ENCODE data around the gene PLXNA2.

The PLXNA2 gene

DNA sequence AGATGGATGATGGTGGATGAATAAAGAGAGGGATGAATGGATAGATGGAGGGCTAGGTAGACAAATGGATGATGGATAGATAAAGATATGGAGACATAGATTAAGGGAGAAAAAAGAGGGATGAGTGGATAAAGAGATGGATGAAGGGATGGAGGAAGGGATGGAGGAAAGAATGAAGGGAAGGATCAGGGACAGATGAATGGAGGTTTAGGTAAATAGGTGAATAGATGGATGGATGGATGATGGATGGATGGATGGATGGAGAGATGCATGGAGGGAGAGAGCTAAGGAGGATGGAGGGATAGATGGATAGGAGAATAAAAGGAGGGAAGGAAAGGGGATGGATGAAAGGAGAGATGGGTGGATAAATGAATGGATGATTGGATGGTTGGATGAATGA lies 28.8 kb downstream of the PLXNA2 start:
- H3K36me3 Mint-ChIP-seq (ENCODE audit: low read depth), result no peaks in the 10 kb centered on the region
- peaks cover 14% of the 10 kb centered on the region for H3K27me3 Mint-ChIP-seq (ENCODE audit: low read depth)
- H3K4me3 Mint-ChIP-seq, result no peak overlapping the region
- H3K9me3 Mint-ChIP-seq, result no peaks in the 10 kb centered on the region
- no peak overlapping the region for H3K27ac Mint-ChIP-seq
- no peaks in the 10 kb centered on the region for H3K4me1 Mint-ChIP-seq (ENCODE audit: low read depth)

DNA sequence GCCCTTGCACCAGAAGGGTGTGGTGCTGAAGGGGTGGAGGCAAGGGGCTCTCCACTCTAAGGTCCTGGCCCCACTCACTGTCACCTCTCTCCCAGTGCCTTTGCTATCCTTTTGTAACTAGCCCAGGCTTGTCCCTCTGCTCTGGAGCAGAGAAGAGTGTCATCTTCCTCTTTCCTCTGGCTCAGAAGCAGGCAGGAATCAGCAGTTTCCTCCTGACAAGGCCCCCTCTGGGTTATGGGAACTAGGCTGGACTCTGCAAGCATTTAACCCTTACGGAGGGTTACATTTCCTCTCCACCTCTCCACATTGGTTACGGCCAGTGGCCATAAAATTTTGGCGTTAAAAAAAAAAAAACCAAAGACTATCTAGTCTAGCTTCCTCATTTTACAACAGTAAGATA lies 30.4 kb downstream of the PLXNA2 start:
- Mint-ChIP-seq H3K4me1 (ENCODE audit: low read depth) (no peaks in the 10 kb centered on the region), H3K9me3 (no peaks in the 10 kb centered on the region), H3K36me3 (ENCODE audit: low read depth) (no peaks in the 10 kb centered on the region), H3K27ac (no peak overlapping the region), H3K27me3 (ENCODE audit: low read depth) (peaks cover 8% of the 10 kb centered on the region), H3K4me3 (no peak overlapping the region)

DNA sequence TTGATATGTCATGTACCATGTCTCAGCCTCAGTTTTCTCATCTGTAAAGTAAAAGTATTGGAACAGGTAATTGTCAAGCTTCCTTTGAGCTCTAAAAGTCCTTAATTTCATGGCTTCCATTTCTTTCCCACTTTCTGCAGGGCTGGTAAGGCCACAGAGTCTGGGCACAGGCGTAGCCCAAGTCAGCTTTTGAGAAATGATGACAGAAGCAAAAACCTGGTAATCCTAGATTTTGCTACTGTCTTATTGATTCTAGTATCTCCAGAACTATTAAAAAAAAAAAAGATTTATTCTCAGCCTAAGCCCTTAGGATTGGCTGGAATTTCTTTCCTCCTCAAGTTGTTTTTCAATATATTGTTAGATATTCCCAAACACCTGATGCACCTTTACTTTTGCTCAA lies 31.3 kb downstream of the PLXNA2 start:
- Mint-ChIP-seq H3K4me3 (no peak overlapping the region), H3K4me1 (ENCODE audit: low read depth) (no peaks in the 10 kb centered on the region), H3K36me3 (ENCODE audit: low read depth) (no peaks in the 10 kb centered on the region), H3K27me3 (ENCODE audit: low read depth) (peaks cover 3% of the 10 kb centered on the region), H3K27ac (no peak overlapping the region), H3K9me3 (no peaks in the 10 kb centered on the region)

DNA sequence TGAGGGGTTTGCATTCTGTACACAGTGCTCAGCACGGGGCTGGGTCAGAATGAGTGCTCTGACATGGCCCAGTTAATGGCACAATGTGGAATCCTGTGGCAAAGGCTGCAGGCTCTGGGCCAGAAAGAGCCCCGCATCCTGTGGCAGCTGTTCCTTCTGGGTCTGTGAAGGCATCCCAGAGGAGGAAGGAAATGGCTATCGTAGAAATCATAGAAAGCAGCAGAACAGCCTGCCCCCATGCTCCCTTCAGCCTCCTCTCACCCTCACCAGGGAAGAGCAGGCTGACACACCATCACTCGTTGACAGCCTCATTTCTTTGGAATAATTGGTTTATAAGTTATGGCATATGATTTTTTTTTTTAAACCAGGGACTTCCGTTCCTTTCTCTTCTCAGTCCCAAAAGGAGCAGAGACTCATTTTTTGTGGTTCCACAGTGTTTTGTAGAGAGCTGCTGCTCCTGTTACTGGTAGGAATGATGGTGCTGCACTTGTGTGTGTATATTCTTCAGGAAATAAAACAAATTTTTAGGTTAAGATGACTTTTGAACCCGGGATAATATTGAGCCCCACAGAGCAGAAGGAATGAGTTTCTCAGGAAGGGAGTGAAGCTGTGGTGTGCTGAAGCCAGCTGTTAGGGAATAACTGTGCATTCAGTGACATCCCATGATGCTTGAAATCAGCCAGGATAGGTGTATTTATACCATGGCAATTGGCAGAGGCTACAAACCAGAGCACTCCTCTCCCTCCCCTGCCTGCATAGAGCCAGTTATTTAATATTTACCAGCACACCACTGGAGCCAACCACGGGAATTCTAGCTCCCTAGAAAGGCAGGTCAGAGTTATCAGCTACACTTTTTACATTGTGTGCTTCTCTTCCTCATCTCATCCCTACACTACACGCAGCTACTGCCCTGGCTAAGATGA lies 32.0 kb downstream of the PLXNA2 start:
- Mint-ChIP-seq H3K27ac (no peak overlapping the region), H3K4me3 (no peak overlapping the region), H3K27me3 (ENCODE audit: low read depth) (peaks cover 3% of the 10 kb centered on the region), H3K9me3 (no peaks in the 10 kb centered on the region), H3K4me1 (ENCODE audit: low read depth) (no peaks in the 10 kb centered on the region), H3K36me3 (ENCODE audit: low read depth) (no peaks in the 10 kb centered on the region)

DNA sequence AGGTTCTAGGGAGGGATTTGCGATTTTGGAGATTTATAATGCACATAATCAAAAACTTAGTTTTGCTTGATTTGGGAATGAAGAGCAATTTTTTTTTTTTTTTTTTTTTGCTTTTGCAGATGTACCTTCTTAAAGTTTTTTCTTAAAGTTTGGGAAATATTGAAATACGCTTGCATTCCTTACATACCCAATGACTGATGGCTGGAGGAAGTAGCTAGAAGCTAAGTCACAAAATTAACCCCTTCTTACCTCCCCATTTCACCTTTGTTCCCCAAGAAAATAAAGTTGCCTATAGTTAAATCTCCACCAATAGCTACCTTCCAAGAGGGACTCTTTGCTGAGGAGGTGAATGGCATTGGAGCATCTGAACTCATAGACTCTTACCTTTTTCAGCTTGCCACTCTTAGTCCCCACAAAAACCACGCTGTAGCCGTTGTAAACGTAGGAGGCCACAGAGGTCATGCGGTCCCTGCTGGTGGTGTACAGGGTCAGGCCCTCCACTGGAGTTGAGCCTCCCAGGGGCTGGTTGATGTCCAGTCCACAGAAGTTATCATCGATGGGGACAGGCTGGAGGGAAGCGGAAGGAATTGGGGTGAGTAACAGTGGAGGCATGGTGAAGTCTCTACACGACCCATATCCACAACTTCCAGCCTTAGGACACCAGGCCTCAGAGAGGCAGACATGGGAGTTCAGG lies 34.1 kb downstream of the PLXNA2 start:
- Mint-ChIP-seq H3K9me3 (no peaks in the 10 kb centered on the region), H3K27ac (no peak overlapping the region), H3K4me1 (ENCODE audit: low read depth) (no peaks in the 10 kb centered on the region), H3K36me3 (ENCODE audit: low read depth) (no peaks in the 10 kb centered on the region), H3K27me3 (ENCODE audit: low read depth) (no peaks in the 10 kb centered on the region), H3K4me3 (no peak overlapping the region)

DNA sequence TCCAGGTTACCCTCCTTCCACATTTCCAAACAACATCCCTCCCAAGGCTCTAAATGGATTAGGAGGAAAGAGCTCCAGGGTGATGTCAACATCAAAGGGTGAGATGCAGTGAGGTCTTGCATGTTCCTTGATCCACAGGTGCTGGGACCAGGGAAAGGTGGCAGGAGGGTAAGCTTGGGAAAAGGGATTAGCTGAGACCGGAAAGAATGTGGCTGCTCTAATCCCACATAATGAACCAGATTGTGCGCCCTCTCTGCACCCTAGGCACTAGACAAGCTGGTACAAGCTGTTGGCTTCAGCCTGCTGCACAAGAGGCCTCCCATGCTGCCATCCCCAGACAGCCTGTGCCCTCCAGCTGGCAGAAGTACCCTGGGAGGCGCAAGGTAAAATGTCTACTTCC lies 34.9 kb downstream of the PLXNA2 start:
- no peaks in the 10 kb centered on the region for H3K9me3 Mint-ChIP-seq

DNA sequence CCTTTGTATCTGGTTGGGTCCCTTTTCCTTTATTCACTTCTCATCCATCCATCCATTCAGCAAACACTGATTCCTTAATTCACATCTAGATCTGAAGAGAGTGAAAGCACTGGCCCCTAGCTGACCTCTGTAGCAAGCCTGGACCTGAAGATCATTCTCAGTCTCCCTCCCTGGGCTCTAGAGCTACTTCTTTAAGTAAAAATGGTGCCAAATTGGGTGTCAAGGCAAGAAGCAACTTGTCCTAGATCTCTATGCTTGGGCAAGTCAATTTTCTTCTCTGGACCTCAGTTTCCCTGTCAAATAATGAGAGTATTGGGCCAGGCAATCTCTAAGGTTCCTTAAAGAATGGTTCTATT lies 36.1 kb downstream of the PLXNA2 start:
- no peaks in the 10 kb centered on the region for H3K36me3 Mint-ChIP-seq (ENCODE audit: low read depth)
- no peaks in the 10 kb centered on the region for H3K9me3 Mint-ChIP-seq
- no peaks in the 10 kb centered on the region for H3K27me3 Mint-ChIP-seq (ENCODE audit: low read depth)
- H3K27ac Mint-ChIP-seq, result no peak overlapping the region
- H3K4me3 Mint-ChIP-seq, result no peak overlapping the region
- H3K4me1 Mint-ChIP-seq (ENCODE audit: low read depth), result no peaks in the 10 kb centered on the region

More for the DNA sequence above, 34.9 kb downstream of the PLXNA2 start:
- Mint-ChIP-seq H3K27me3 (ENCODE audit: low read depth) (no peaks in the 10 kb centered on the region), H3K36me3 (ENCODE audit: low read depth) (no peaks in the 10 kb centered on the region), H3K27ac (no peak overlapping the region), H3K4me3 (no peak overlapping the region), H3K4me1 (ENCODE audit: low read depth) (no peaks in the 10 kb centered on the region)

DNA sequence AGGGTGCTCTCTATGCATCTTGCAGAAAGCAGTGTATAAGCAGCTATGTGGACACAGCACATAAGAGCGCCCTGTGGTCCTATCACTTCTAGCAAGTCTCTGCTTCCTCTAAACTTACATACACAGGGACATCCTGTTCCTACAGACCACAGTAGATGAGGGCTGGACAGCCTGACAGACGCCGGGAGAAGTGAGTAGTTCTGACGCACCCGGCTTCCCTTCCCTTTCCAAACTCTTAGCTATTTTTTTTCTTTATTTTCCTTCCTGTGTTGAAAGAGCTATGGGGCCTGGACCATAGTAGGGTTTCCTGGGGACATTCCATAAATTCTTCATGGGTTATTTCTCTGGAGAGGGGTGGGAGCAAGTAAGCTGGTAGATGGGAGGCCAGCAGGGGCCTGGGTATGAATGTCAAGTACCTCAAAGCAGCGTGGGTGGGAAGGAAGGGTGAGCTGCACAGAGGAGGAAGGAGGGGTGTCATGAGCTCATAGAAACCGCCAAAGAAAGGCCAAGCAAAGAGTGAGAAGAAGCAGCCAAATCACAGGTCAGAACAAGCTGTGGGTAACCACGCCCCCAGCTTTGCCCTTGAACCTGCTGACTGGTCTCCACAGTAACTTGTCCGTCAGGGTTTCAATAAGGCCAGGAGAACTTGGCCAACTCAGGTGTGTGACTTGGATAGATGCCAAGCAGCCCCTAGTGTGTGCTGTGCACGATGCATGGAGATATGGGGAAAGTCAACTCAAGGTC lies 36.6 kb downstream of the PLXNA2 start:
- H3K27ac Mint-ChIP-seq, result no peak overlapping the region
- no peaks in the 10 kb centered on the region for H3K4me1 Mint-ChIP-seq (ENCODE audit: low read depth)
- H3K36me3 Mint-ChIP-seq (ENCODE audit: low read depth), result no peaks in the 10 kb centered on the region
- H3K9me3 Mint-ChIP-seq, result no peaks in the 10 kb centered on the region
- H3K27me3 Mint-ChIP-seq (ENCODE audit: low read depth), result no peaks in the 10 kb centered on the region
- no peak overlapping the region for H3K4me3 Mint-ChIP-seq

DNA sequence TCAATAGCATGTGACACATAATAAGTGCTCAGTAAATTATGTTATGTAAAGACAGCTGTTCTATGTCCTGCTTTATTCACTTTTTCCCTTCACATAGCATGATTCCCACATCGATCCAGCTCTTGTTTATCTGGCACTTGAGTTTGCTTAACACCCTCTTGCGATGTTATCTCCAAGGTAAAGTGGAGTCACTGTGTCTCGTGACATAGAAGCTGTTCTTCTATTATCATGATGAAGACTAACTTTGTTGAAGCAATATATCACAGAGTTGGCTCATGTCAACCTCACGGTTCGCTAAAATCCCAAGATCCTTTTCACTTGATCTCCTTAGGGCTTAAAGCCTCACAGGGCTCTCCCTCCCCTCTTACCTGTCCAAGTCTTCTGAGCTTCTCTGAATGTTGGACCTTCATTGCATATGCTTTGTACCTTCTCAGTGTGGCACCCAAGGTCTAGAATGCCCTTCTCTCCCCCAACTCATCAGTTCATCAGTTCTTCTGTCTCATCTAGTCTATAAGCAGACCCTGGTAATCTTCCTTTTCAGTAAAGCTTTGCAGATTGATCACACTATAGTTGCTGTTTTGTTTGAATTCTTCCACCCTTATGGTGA lies 38.0 kb downstream of the PLXNA2 start:
- Mint-ChIP-seq H3K4me1 (ENCODE audit: low read depth) (no peaks in the 10 kb centered on the region), H3K4me3 (no peak overlapping the region), H3K36me3 (ENCODE audit: low read depth) (no peaks in the 10 kb centered on the region), H3K9me3 (no peaks in the 10 kb centered on the region), H3K27ac (no peak overlapping the region), H3K27me3 (ENCODE audit: low read depth) (no peaks in the 10 kb centered on the region)

DNA sequence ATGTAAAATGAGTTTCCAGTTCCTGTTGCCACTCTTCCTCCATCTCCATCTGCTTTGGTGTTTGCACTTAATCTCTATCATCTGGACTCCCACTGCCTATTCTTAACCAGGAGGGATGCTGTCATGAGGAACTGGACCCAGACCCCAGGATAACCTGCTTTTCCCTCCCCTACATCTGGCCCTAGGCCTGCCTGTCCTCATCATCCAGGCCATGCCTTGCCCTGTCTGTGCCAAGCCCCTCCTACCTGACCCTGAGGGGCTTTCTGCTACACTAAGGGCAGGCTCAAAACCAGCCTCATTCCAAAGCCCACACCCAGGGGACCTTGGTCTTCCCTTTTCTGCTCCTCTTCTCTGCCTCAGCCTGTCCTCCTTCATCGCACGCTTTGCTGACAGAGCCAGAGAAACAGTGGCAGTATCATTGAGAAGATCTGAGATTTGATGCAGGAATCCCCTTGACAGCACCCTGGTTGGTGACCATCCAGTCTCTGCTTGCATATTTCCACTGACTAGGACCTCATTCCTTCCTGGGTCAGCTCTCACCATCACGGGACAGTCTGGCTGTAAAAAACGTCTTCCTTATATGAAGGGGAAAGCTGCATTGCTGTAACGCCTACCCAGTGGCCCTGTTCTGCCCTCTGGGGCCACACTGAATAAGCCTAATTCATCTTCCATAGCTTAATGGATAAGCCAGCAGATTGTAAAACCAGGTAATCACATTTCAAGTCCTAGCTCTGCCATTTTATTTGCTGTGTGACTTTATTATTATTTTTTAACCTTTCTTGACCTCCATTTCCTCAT lies 38.8 kb downstream of the PLXNA2 start:
- H3K27me3 Mint-ChIP-seq (ENCODE audit: low read depth), result no peaks in the 10 kb centered on the region
- no peak overlapping the region for H3K27ac Mint-ChIP-seq
- H3K4me3 Mint-ChIP-seq, result no peak overlapping the region
- H3K36me3 Mint-ChIP-seq (ENCODE audit: low read depth), result no peaks in the 10 kb centered on the region
- no peaks in the 10 kb centered on the region for H3K4me1 Mint-ChIP-seq (ENCODE audit: low read depth)
- H3K9me3 Mint-ChIP-seq, result no peaks in the 10 kb centered on the region

DNA sequence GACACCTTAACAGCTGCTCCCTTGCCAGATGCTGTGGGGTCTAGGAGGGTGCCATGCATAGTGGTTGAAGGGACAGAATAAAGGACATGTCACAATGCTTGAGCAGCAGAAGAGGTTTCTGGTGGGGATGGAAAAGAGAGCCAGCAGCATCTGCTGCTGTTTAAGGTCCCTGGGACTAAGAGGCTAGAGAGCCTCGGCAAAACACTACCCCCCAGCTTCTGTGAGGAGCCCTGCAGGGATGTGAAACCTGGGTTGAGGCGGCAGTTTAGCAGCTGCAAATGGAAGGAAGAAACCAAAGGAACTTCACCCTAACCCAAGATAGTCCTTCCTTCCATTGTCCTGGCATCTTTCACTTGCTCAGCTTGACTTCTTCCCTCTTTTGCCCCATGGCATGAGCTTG lies 39.4 kb downstream of the PLXNA2 start:
- Mint-ChIP-seq H3K4me1 (ENCODE audit: low read depth) (no peaks in the 10 kb centered on the region), H3K27me3 (ENCODE audit: low read depth) (no peaks in the 10 kb centered on the region), H3K27ac (no peak overlapping the region), H3K36me3 (ENCODE audit: low read depth) (no peaks in the 10 kb centered on the region), H3K9me3 (no peaks in the 10 kb centered on the region), H3K4me3 (no peak overlapping the region)

DNA sequence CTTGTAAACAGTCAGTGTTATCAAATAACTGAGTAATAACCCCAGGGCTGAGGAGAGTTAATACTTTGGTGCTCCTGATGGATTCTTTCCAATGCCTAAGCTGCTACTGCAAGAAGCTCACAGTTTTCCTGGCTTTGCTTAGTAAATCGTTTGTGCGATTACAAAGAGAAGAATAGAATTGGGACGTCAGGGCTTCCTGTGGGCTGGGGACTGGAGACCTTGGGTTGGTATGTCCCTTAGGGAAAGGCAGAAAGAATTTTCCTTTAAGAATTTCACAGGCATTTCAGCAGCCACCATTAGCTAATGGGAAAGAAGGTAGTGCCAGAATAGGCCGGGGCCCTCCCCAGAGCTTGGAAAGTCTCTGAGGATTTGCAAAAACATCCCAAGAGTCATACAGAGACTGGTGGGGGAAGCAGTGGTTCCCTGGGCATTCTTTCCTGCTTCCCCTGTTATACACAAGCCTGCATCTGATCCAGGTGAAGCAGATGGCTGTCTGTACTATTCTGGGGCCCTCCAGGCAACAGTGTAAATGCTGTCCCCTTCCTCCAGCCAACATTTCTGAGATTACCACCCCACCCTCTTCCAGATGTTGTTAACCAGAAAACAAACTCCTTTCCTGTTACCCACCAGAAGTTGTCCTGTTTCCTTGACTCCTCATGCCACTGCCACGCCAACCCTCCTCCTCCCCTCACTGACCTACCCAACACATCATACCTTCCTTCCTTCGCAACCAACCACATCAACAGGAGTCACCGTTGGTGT lies 40.2 kb downstream of the PLXNA2 start:
- Mint-ChIP-seq H3K4me3 (no peak overlapping the region), H3K4me1 (ENCODE audit: low read depth) (no peaks in the 10 kb centered on the region), H3K27me3 (ENCODE audit: low read depth) (no peaks in the 10 kb centered on the region), H3K9me3 (no peaks in the 10 kb centered on the region), H3K36me3 (ENCODE audit: low read depth) (no peaks in the 10 kb centered on the region), H3K27ac (no peak overlapping the region)

DNA sequence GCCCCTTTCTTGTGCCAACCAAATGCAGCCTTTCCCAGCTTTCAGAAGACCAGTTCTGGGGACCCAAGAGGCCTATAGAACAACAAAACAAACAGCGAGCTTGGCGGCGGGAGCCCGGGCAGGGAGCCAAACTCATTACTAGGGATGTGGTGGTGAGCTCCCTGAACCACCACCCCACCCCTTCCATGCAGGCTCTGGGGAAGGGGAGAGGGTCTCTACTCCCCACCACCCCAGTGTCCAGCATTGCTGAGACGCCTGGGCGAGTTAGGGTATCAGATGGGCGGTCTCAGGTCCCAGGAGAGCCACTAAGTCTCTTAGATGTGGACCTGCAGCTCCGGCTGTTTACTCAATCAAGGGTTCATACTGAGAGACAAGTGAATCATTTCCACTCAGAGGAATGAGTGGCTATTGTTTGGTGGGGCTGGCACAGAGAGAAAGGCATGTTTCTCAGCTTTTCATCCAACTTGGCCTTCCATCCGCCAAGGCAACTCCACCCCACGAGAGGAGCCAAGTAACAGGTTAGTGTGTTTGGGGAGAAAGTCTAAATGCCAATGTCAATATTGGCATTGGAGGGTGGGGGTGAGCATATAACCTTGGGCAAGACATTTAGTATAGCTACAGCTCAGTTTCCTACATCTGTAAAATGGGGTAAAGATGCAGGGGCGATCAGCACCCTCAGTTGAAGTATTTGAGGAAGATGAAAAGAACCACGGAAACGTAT lies 40.9 kb downstream of the PLXNA2 start:
- H3K27ac Mint-ChIP-seq, result no peak overlapping the region
- no peaks in the 10 kb centered on the region for H3K36me3 Mint-ChIP-seq (ENCODE audit: low read depth)
- no peaks in the 10 kb centered on the region for H3K4me1 Mint-ChIP-seq (ENCODE audit: low read depth)
- no peaks in the 10 kb centered on the region for H3K9me3 Mint-ChIP-seq
- H3K27me3 Mint-ChIP-seq (ENCODE audit: low read depth), result no peaks in the 10 kb centered on the region
- no peak overlapping the region for H3K4me3 Mint-ChIP-seq

Measured in T-helper 1 cell treated with Interleukin-12 subunit alpha and Interleukin-12 subunit beta and Interleukin-4 antibody, amounts not matched to agents 30 μg/mL and 1 μg/mL, for 36 hours (primary cell).